Glutamatergic neuron (in vitro differentiated cells): Measurements from ENCODE around the gene MFSD2B. TPM values are rescaled to one million over a fixed set of nuclear protein-coding genes. Genes with fewer than 3 reads are reported as not detected.

Experiments
- DNase-seq: peaks from one replicate; pipeline ENCODE4 v3.0.0; 2022
- H3K27ac Mint-ChIP-seq: one replicate; pipeline ENCODE4 v1.8.0; 2020; ENCODE audit warnings: mild to moderate bottlenecking, mixed read lengths, inconsistent platforms; ENCODE audit not compliant: unreplicated experiment
- H3K27me3 Mint-ChIP-seq: one replicate; pipeline ENCODE4 v1.8.0; 2020; ENCODE audit warnings: mild to moderate bottlenecking, moderate library complexity, mixed read lengths, inconsistent platforms; ENCODE audit not compliant: unreplicated experiment
- H3K36me3 Mint-ChIP-seq: one replicate; pipeline ENCODE4 v1.8.0; 2020; ENCODE audit warnings: mild to moderate bottlenecking, mixed read lengths, inconsistent platforms; ENCODE audit not compliant: unreplicated experiment
- H3K4me1 Mint-ChIP-seq: one replicate; pipeline ENCODE4 v1.8.0; 2020; ENCODE audit warnings: mild to moderate bottlenecking, low read depth, mixed read lengths, inconsistent platforms; ENCODE audit not compliant: unreplicated experiment
- H3K4me3 Mint-ChIP-seq: one replicate; pipeline ENCODE4 v1.8.0; 2020; ENCODE audit warnings: mild to moderate bottlenecking, mixed read lengths, inconsistent platforms; ENCODE audit not compliant: unreplicated experiment
- H3K9me3 Mint-ChIP-seq: one replicate; pipeline ENCODE4 v1.8.0; 2020; ENCODE audit warnings: mild to moderate bottlenecking, moderate library complexity, mixed read lengths, inconsistent platforms; ENCODE audit not compliant: unreplicated experiment
- total RNA-seq: library from RNA; stranded (reverse); fragmentation: NEBNext Ultra II Directional; extraction: Animal tissue kit (Norgen Biotek cat#: 25700); gene quantifications from one replicate; pipeline ENCODE4 v1.2.1, GENCODE V29; 2021; ENCODE audit not compliant: unreplicated experiment
- TF ChIP-seq, protein P1 (sequence below): fragments of 200-600 bp; sonication (generic); IDR thresholded peaks from one replicate; pipeline ENCODE4 v1.5.0; 2021; ENCODE audit not compliant: partially characterized antibody, unreplicated experiment

Gene MFSD2B
- total RNA-seq, 1 donor from 2014 or later = 0.29 TPM

- Mint-ChIP-seq H3K4me1 (no peaks in the 10 kb centered on the region), H3K4me3 (no peak overlapping the region), H3K36me3 (no peaks in the 10 kb centered on the region), H3K27ac (no peak overlapping the region), H3K9me3 (peaks cover 8% of the 10 kb centered on the region), H3K27me3 (peaks cover 5% of the 10 kb centered on the region)
- TF ChIP-seq, protein P1, sequence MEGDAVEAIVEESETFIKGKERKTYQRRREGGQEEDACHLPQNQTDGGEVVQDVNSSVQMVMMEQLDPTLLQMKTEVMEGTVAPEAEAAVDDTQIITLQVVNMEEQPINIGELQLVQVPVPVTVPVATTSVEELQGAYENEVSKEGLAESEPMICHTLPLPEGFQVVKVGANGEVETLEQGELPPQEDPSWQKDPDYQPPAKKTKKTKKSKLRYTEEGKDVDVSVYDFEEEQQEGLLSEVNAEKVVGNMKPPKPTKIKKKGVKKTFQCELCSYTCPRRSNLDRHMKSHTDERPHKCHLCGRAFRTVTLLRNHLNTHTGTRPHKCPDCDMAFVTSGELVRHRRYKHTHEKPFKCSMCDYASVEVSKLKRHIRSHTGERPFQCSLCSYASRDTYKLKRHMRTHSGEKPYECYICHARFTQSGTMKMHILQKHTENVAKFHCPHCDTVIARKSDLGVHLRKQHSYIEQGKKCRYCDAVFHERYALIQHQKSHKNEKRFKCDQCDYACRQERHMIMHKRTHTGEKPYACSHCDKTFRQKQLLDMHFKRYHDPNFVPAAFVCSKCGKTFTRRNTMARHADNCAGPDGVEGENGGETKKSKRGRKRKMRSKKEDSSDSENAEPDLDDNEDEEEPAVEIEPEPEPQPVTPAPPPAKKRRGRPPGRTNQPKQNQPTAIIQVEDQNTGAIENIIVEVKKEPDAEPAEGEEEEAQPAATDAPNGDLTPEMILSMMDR = no peak
- no peak for DNase-seq
These were observed 6.5 kb downstream of the MFSD2B start for GRCh38 chr2:24016376-24016761.

- TF ChIP-seq, protein P1 = no peak
- peaks cover 5% of the 10 kb centered on the region for H3K9me3 Mint-ChIP-seq
- no peak overlapping the region for H3K27ac Mint-ChIP-seq
- no peaks in the 10 kb centered on the region for H3K36me3 Mint-ChIP-seq
- no peak for DNase-seq
- H3K4me1 Mint-ChIP-seq = no peaks in the 10 kb centered on the region
- H3K4me3 Mint-ChIP-seq = no peak overlapping the region
- H3K27me3 Mint-ChIP-seq = peaks cover 4% of the 10 kb centered on the region
These were observed 7.2 kb downstream of the MFSD2B start for GRCh38 chr2:24016853-24017703.

- TF ChIP-seq, protein P1 = no peak
- Mint-ChIP-seq H3K4me3 (no peak overlapping the region), H3K4me1 (no peaks in the 10 kb centered on the region), H3K27ac (no peak overlapping the region), H3K9me3 (no peaks in the 10 kb centered on the region), H3K36me3 (no peaks in the 10 kb centered on the region), H3K27me3 (peaks cover 4% of the 10 kb centered on the region)
- DNase-seq = no peak
These were observed 7.8 kb downstream of the MFSD2B start for GRCh38 chr2:24017711-24018110.

DNA sequence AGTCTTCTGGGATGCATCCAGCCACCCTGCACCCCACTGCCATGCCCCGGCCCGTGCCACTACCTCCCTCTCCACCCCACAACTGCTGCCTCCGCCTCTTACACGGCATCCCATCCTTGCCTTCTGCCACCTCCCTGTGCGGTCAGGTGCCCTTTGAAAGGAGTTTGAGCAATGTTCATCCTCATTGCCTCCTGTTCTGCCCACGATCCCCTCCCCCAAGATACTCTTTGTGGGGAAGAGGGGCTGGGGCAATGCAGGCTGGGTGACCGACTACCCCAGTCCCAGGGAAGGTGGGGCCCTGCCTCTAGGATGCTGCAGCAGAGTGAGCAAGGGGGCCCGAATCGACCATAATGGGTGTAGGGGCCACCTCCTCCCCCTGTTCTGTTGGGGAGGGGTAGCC, 8.4 kb downstream of the MFSD2B start:
- DNase-seq = no peak
- Mint-ChIP-seq H3K4me1 (no peaks in the 10 kb centered on the region), H3K9me3 (no peaks in the 10 kb centered on the region), H3K27me3 (peaks cover 8% of the 10 kb centered on the region), H3K27ac (no peak overlapping the region), H3K4me3 (no peak overlapping the region), H3K36me3 (no peaks in the 10 kb centered on the region)
- TF ChIP-seq, protein P1 = no peak

- Mint-ChIP-seq H3K27ac (no peak overlapping the region), H3K4me1 (peaks cover 1% of the 10 kb centered on the region), H3K4me3 (no peak overlapping the region), H3K36me3 (peaks cover 6% of the 10 kb centered on the region), H3K27me3 (peaks cover 9% of the 10 kb centered on the region), H3K9me3 (peaks cover 3% of the 10 kb centered on the region)
- DNase-seq = no peak
- TF ChIP-seq, protein P1 = no peak
These were observed 9.8 kb downstream of the MFSD2B start for GRCh38 chr2:24019729-24020128.
